GM23248 (cell line): Measurements from ENCODE around the gene SLC30A7. TPM values are rescaled to one million over a fixed set of nuclear protein-coding genes. Genes with fewer than 3 reads are reported as not detected.
"Not testable (repeated sequence)": the region's sequence is repeated elsewhere in the genome, so short reads cannot be mapped to it uniquely, and the experiment has no call there.

ENCODE experiments used
- DNase-seq: peaks from one replicate; pipeline ENCODE4 v3.0.0-alpha.2; 2015
- H2AFZ ChIP-seq: fragments of 200-600 bp; sonication (generic); 2 replicates; pipeline ENCODE4 v1.6.1; 2016; ENCODE audit warnings: antibody characterized with exemption
- H3F3A ChIP-seq: fragments of 200-600 bp; sonication (generic); 2 replicates; pipeline ENCODE4 v1.6.1; 2016; ENCODE audit warnings: mild to moderate bottlenecking, antibody characterized with exemption, mixed run types; ENCODE audit not compliant: insufficient read depth
- H3K27ac ChIP-seq: fragments of 200-600 bp; sonication (generic); 2 replicates; pipeline ENCODE4 v1.5.1; 2016; ENCODE audit warnings: mild to moderate bottlenecking
- H3K27me3 ChIP-seq: fragments of 200-600 bp; sonication (generic); replicated peaks from 2 replicates; pipeline ENCODE4 v1.6.1; 2016; ENCODE audit warnings: mild to moderate bottlenecking; ENCODE audit not compliant: insufficient read depth
- H3K36me3 ChIP-seq: fragments of 200-600 bp; sonication (generic); 2 replicates; pipeline ENCODE4 v1.6.1; 2016; ENCODE audit warnings: low read depth, mild to moderate bottlenecking
- H3K4me1 ChIP-seq: fragments of 200-600 bp; sonication (generic); 2 replicates; pipeline ENCODE4 v1.6.1; 2016; ENCODE audit warnings: mild to moderate bottlenecking; ENCODE audit not compliant: insufficient read depth
- H3K4me2 ChIP-seq: fragments of 200-600 bp; sonication (generic); one replicate; pipeline ENCODE4 v1.6.1; 2016; ENCODE audit warnings: mild to moderate bottlenecking; ENCODE audit not compliant: unreplicated experiment
- H3K4me3 ChIP-seq: fragments of 200-600 bp; sonication (generic); 2 replicates; pipeline ENCODE4 v1.5.1; 2016; ENCODE audit warnings: mild to moderate bottlenecking
- H3K79me2 ChIP-seq: fragments of 200-600 bp; sonication (generic); 2 replicates; pipeline ENCODE4 v1.6.1; 2016; ENCODE audit warnings: mild to moderate bottlenecking; ENCODE audit not compliant: insufficient read depth
- H3K9ac ChIP-seq: fragments of 200-600 bp; sonication (generic); 2 replicates; pipeline ENCODE4 v1.6.1; 2016; ENCODE audit warnings: mild to moderate bottlenecking
- H3K9me2 ChIP-seq: fragments of 200-600 bp; sonication (generic); 2 replicates; pipeline ENCODE4 v1.6.1; 2016; ENCODE audit warnings: mixed run types, mild to moderate bottlenecking, moderate library complexity; ENCODE audit not compliant: insufficient read depth
- H3K9me3 ChIP-seq: fragments of 200-600 bp; sonication (generic); one replicate; pipeline ENCODE4 v1.6.1; 2017; ENCODE audit warnings: low read depth
- H4K20me1 ChIP-seq: fragments of 200-600 bp; sonication (generic); 2 replicates; pipeline ENCODE4 v1.6.0; 2016; ENCODE audit not compliant: insufficient read depth
- EZH2 ChIP-seq: fragments of 200-600 bp; sonication (generic); IDR thresholded peaks from 2 replicates; pipeline ENCODE4 v1.6.1; 2018; ENCODE audit warnings: antibody characterized with exemption, mild to moderate bottlenecking; ENCODE audit not compliant: insufficient read depth, poor library complexity, severe bottlenecking
- EZH2phosphoT487 ChIP-seq: fragments of 200-600 bp; sonication (generic); IDR thresholded peaks from 2 replicates; pipeline ENCODE4 v1.6.1; 2018; ENCODE audit warnings: antibody characterized with exemption, moderate library complexity, mild to moderate bottlenecking, low read depth; ENCODE audit not compliant: insufficient read depth
- WGBS, 2 experiments: methylation state at CpG; one replicate each; pipeline ENCODE4 v1.1.6; 2015 to 2017; ENCODE audit warnings: low lambda C conversion rate in 2 of 2, low coverage in 1 of 2; ENCODE audit errors: missing lambda C conversion rate in 2 of 2; 5-methylcytosine and 5-hydroxymethylcytosine counted together
- in situ Hi-C: fragments of 300-500 bp; cut with MboI; formaldehyde crosslinking; loops from 2 replicates; pipeline ENCODE4 v1.15.0; 2020
- polyA plus RNA-seq: library from polyadenylated mRNA; unstranded; fragments of >200 nt; fragmentation: Nextera tagmentation; extraction: Ambion mirVana; gene quantifications from 2 replicates; pipeline ENCODE4 v1.2.1, GENCODE V29; 2016
- total RNA-seq: library from RNA; depleted of rRNA; stranded (reverse); fragments of >200 nt; shearing (Covaris generic); gene quantifications from 2 replicates; pipeline ENCODE4 v1.2.3, GENCODE V29; 2014

The SLC30A7 gene
- total and polyA plus RNA-seq, 2 experiments from 2014 or later = 35.2 to 65.7 TPM

GRCh38 chr1:100941580-100942216, 45.8 kb downstream of the SLC30A7 start:
- Histone ChIP-seq H3K27ac (no peak overlapping the region), H3K9me3 (no peaks in the 10 kb centered on the region), H3K4me1 (peaks cover 8% of the 10 kb centered on the region), H2AFZ (no peak overlapping the region), H3K4me3 (no peak overlapping the region), H3K9me2 (no peaks in the 10 kb centered on the region), H3K36me3 (peaks cover 27% of the 10 kb centered on the region), H4K20me1 (0 out of 2 replicates have a peak, but pooled peaks cover 2% of the 10 kb centered on the region), H3K79me2 (peaks cover 47% of the 10 kb centered on the region), H3K4me2 (no peak overlapping the region), H3K27me3 (no peaks in the 10 kb centered on the region), H3K9ac (no peak overlapping the region), H3F3A (no peaks in the 10 kb centered on the region)
- no peak for DNase-seq
- in situ Hi-C loops = no loop called here
- WGBS, 2 experiments = 92 to 94% methylated on average over 9 of the region's 9 CpGs
- TF ChIP-seq EZH2 = no peak

- Histone ChIP-seq H3K4me2 (no peak overlapping the region), H4K20me1 (0 out of 2 replicates have a peak, but pooled peaks cover 2% of the 10 kb centered on the region), H3K4me1 (peaks cover 8% of the 10 kb centered on the region), H3K9me3 (no peaks in the 10 kb centered on the region), H3K4me3 (no peak overlapping the region), H3K36me3 (peaks cover 21% of the 10 kb centered on the region), H2AFZ (no peak overlapping the region), H3K9me2 (no peaks in the 10 kb centered on the region), H3K27me3 (no peaks in the 10 kb centered on the region), H3K79me2 (peaks cover 47% of the 10 kb centered on the region), H3K27ac (no peak overlapping the region), H3F3A (no peaks in the 10 kb centered on the region), H3K9ac (no peak overlapping the region)
- no peak for DNase-seq
- in situ Hi-C loops = no loop called here
- no peak for TF ChIP-seq EZH2phosphoT487
- no peak for TF ChIP-seq EZH2
- 20 to 26% methylated on average over 2 of the region's 2 CpGs for WGBS, 2 experiments
These were observed 46.6 kb downstream of the SLC30A7 start for GRCh38 chr1:100942304-100943046.

GRCh38 chr1:100943533-100943932, 47.6 kb downstream of the SLC30A7 start:
- no peak overlapping the region for H3K4me2 ChIP-seq
- 0 out of 2 replicates have a peak, but pooled peaks cover 2% of the 10 kb centered on the region for H4K20me1 ChIP-seq
- 93 to 100% methylated on average over 1 of the region's 1 CpG for WGBS, 2 experiments
- H3K4me3 ChIP-seq = no peak overlapping the region
- no peaks in the 10 kb centered on the region for H3K9me3 ChIP-seq
- peaks cover 8% of the 10 kb centered on the region for H3K4me1 ChIP-seq
- no peaks in the 10 kb centered on the region for H3K27me3 ChIP-seq
- H2AFZ ChIP-seq = no peak overlapping the region
- in situ Hi-C loops = no loop called here
- TF ChIP-seq EZH2 (no peak), EZH2phosphoT487 (no peak)
- H3F3A ChIP-seq = no peaks in the 10 kb centered on the region
- peaks cover 13% of the 10 kb centered on the region for H3K36me3 ChIP-seq
- H3K79me2 ChIP-seq = peaks cover 55% of the 10 kb centered on the region
- no peaks in the 10 kb centered on the region for H3K9me2 ChIP-seq
- DNase-seq = no peak
- H3K27ac ChIP-seq = no peak overlapping the region
- H3K9ac ChIP-seq = no peak overlapping the region

GRCh38 chr1:100946064-100946463, 50.2 kb downstream of the SLC30A7 start:
- 96 to 100% methylated on average over 3 of the region's 3 CpGs for WGBS, 2 experiments
- H3K9me3 ChIP-seq, H4K20me1 ChIP-seq, in situ Hi-C loops, H2AFZ ChIP-seq, H3K27me3 ChIP-seq, H3K4me3 ChIP-seq, DNase-seq, H3K36me3 ChIP-seq, H3K27ac ChIP-seq, H3K9me2 ChIP-seq, H3K9ac ChIP-seq, H3F3A ChIP-seq, H3K4me2 ChIP-seq: not testable (repeated sequence)
- peaks cover 67% of the 10 kb centered on the region for H3K79me2 ChIP-seq
- peaks cover 16% of the 10 kb centered on the region for H3K4me1 ChIP-seq

- H3K4me3 ChIP-seq, H4K20me1 ChIP-seq, H3K27me3 ChIP-seq, H3K9ac ChIP-seq, H3K27ac ChIP-seq, H2AFZ ChIP-seq, H3K9me2 ChIP-seq, in situ Hi-C loops, H3F3A ChIP-seq, H3K4me2 ChIP-seq, H3K9me3 ChIP-seq, DNase-seq: not testable (repeated sequence)
- 78 to 89% methylated on average over 3 of the region's 3 CpGs for WGBS, 2 experiments
- Histone ChIP-seq H3K79me2 (peaks cover 67% of the 10 kb centered on the region), H3K4me1 (peaks cover 19% of the 10 kb centered on the region), H3K36me3 (peaks cover 22% of the 10 kb centered on the region; the same call in 1 of the 2 replicates)
These were observed 51.9 kb downstream of the SLC30A7 start for GRCh38 chr1:100947816-100948215.

GRCh38 chr1:100948721-100949405, 53.0 kb downstream of the SLC30A7 start:
- H2AFZ ChIP-seq, H3K9me2 ChIP-seq, H3K27me3 ChIP-seq, DNase-seq, H3K9me3 ChIP-seq, H3K4me3 ChIP-seq, H4K20me1 ChIP-seq, H3K27ac ChIP-seq, H3K9ac ChIP-seq, H3K4me2 ChIP-seq, in situ Hi-C loops: not testable (repeated sequence)
- Histone ChIP-seq H3K79me2 (peaks cover 74% of the 10 kb centered on the region), H3K36me3 (peaks cover 18% of the 10 kb centered on the region; the same call in 1 of the 2 replicates), H3F3A (peaks cover 15% of the 10 kb centered on the region; the same call in 1 of the 2 replicates), H3K4me1 (peaks cover 11% of the 10 kb centered on the region)
- WGBS, 2 experiments = 89 to 93% methylated on average over 7 of the region's 7 CpGs
